SK-N-SH (cell line): ENCODE data around the gene MEF2D. TPM values are rescaled to one million over a fixed set of nuclear protein-coding genes. Genes with fewer than 3 reads are reported as not detected.

Source experiments
- CTCF ChIA-PET: fragments of 300-600, 350-600 bp; formaldehyde crosslinking; extraction: SDS; loops from one replicate; lab custom pipeline; 2021; lab: Yijun Ruan, JAX
- POLR2A ChIA-PET: fragments of 350-600 bp; sonication (Branson Sonifier 250); formaldehyde crosslinking; extraction: SDS; loops from one replicate; lab custom pipeline; 2020; ENCODE audit warnings: antibody characterized with exemption, inconsistent platforms; lab: Yijun Ruan, JAX
- DNase-seq: peaks from one replicate; pipeline ENCODE4 v3.0.0; 2012
- H2AFZ ChIP-seq: fragments of 200-600 bp; sonication (generic); 2 replicates; pipeline ENCODE4 v1.8.1; 2016; ENCODE audit warnings: antibody characterized with exemption, mild to moderate bottlenecking, low read depth
- H3F3A ChIP-seq: fragments of 200-600 bp; sonication (generic); replicated peaks from 2 replicates; pipeline ENCODE3; 2016; ENCODE audit warnings: antibody characterized with exemption, mild to moderate bottlenecking; ENCODE audit not compliant: insufficient read depth
- H3K27ac ChIP-seq, 2 experiments: fragments of 200-500 bp in 1 of 2; fragments of 200-600 bp in 1 of 2; sonication (Bioruptor generic) in 1 of 2; sonication (generic), shearing (Covaris generic) in 1 of 2; 2 replicates each; pipeline versions ENCODE4 v1.5.1 to v1.6.1; 2014 to 2016; ENCODE audit warnings: low read depth in 2 of 2, inconsistent platforms in 1 of 2, low read length in 1 of 2, mild to moderate bottlenecking in 1 of 2, mixed read lengths in 1 of 2
- H3K27me3 ChIP-seq: fragments of 200-600 bp; sonication (generic), shearing (Covaris generic); 2 replicates; pipeline ENCODE4 v1.6.1; 2016; ENCODE audit warnings: mixed run types; ENCODE audit not compliant: insufficient read depth
- H3K36me3 ChIP-seq, 2 experiments: fragments of 200-500 bp in 1 of 2; fragments of 200-600 bp in 1 of 2; sonication (Bioruptor generic) in 1 of 2; sonication (generic) in 1 of 2; replicated peaks in 1 of 2; 2 replicates each; pipeline versions ENCODE3 to v1.5.1; 2014 to 2016; ENCODE audit warnings: low read length in 1 of 2, mild to moderate bottlenecking in 1 of 2; ENCODE audit not compliant: insufficient read depth in 2 of 2, control insufficient read depth in 1 of 2
- H3K4me1 ChIP-seq, 2 experiments: fragments of 200-500 bp in 1 of 2; fragments of 200-600 bp in 1 of 2; sonication (Bioruptor generic) in 1 of 2; sonication (generic), shearing (Covaris generic) in 1 of 2; 2 replicates each; pipeline versions ENCODE4 v1.5.1 to v1.6.1; 2014 to 2016; ENCODE audit warnings: low read depth in 1 of 2, low read length in 1 of 2, mixed run types in 1 of 2; ENCODE audit not compliant: insufficient read depth in 2 of 2, control insufficient read depth in 1 of 2
- H3K4me2 ChIP-seq: fragments of 200-600 bp; sonication (generic), shearing (Covaris generic); 2 replicates; pipeline ENCODE4 v1.6.1; 2017; ENCODE audit warnings: mixed run types
- H3K4me3 ChIP-seq, 2 experiments: fragments of 200-500 bp in 1 of 2; fragments of 200-600 bp in 1 of 2; sonication (Bioruptor generic) in 1 of 2; sonication (generic), shearing (Covaris generic) in 1 of 2; 2 replicates each; pipeline versions ENCODE4 v1.5.1 to v1.8.1; 2014 to 2016; ENCODE audit warnings: low read depth in 2 of 2, inconsistent platforms in 1 of 2, low read length in 1 of 2, mild to moderate bottlenecking in 1 of 2, mixed read lengths in 1 of 2, moderate library complexity in 1 of 2
- H3K79me2 ChIP-seq: fragments of 200-600 bp; sonication (generic); 2 replicates; pipeline ENCODE4 v1.8.1; 2017; ENCODE audit warnings: mild to moderate bottlenecking; ENCODE audit not compliant: insufficient read depth
- H3K9ac ChIP-seq: fragments of 200-600 bp; sonication (generic); 2 replicates; pipeline ENCODE4 v1.6.1; 2017; ENCODE audit warnings: mixed run types
- H3K9me2 ChIP-seq: fragments of 200-600 bp; sonication (generic); 2 replicates; pipeline ENCODE4 v1.6.1; 2017; ENCODE audit warnings: mixed run types
- H3K9me3 ChIP-seq: fragments of 200-600 bp; sonication (generic); 2 replicates; pipeline ENCODE4 v1.6.1; 2017; ENCODE audit warnings: mixed run types, mild to moderate bottlenecking, moderate library complexity
- H4K20me1 ChIP-seq: fragments of 200-600 bp; sonication (generic); 2 replicates; pipeline ENCODE4 v1.6.1; 2017; ENCODE audit warnings: mild to moderate bottlenecking, mixed run types; ENCODE audit not compliant: insufficient read depth
- ELF1 ChIP-seq: IDR thresholded peaks from 2 replicates; pipeline ENCODE4 v1.4.0; 2012
- EZH2phosphoT487 ChIP-seq: fragments of 200-600 bp; sonication (generic); IDR thresholded peaks from 2 replicates; pipeline ENCODE4 v1.6.1; 2017; ENCODE audit warnings: low read depth, mixed run types, mild to moderate bottlenecking, antibody characterized with exemption, moderate library complexity, borderline replicate concordance
- FOSL2 ChIP-seq: IDR thresholded peaks from 2 replicates; pipeline ENCODE4 v1.4.0; 2012; ENCODE audit warnings: low read depth, mild to moderate bottlenecking, moderate library complexity, borderline replicate concordance
- NFIC ChIP-seq: IDR thresholded peaks from 2 replicates; pipeline ENCODE4 v1.4.0; 2012; ENCODE audit warnings: borderline replicate concordance
- NRF1 ChIP-seq: IDR thresholded peaks from 2 replicates; pipeline ENCODE4 v1.6.1; 2012; ENCODE audit warnings: low read depth, mild to moderate bottlenecking, low read length
- TAF1 ChIP-seq: IDR thresholded peaks from 2 replicates; pipeline ENCODE4 v1.6.1; 2012; ENCODE audit warnings: low read depth, mild to moderate bottlenecking, low read length, moderate library complexity, borderline replicate concordance
- TCF12 ChIP-seq: IDR thresholded peaks from 2 replicates; pipeline ENCODE4 v1.4.0; 2012
- WGBS: methylation state at CpG from one replicate; pipeline ENCODE4 v1.1.6; 2017; ENCODE audit warnings: low lambda C conversion rate; 5-methylcytosine and 5-hydroxymethylcytosine counted together
- polyA plus RNA-seq, 3 experiments: library from polyadenylated mRNA; depleted of rRNA; stranded (reverse); fragments of >200 nt; gene quantifications; 2 replicates each; pipeline ENCODE4 v1.2.3, GENCODE V29; 2012
- TF ChIP-seq, protein P1 (sequence below): fragments of 200-600 bp; sonication (generic); IDR thresholded peaks from 2 replicates; pipeline ENCODE4 v1.6.1; 2017; ENCODE audit warnings: antibody characterized with exemption, mild to moderate bottlenecking, moderate library complexity
- TF ChIP-seq, protein P2 (sequence below): fragments of 150-350 bp; IDR thresholded peaks from 2 replicates; pipeline ENCODE4 v1.6.1; 2016; ENCODE audit warnings: mild to moderate bottlenecking, low read depth, low read length
- TF ChIP-seq, protein P3 (sequence below): fragments of 150-350 bp; IDR thresholded peaks from 2 replicates; pipeline ENCODE4 v1.6.1; 2017; ENCODE audit warnings: antibody characterized with exemption, low read length, low read depth, borderline replicate concordance
- TF ChIP-seq, protein P4 (sequence below): IDR thresholded peaks from 2 replicates; pipeline ENCODE4 v1.6.1; 2012; ENCODE audit warnings: mild to moderate bottlenecking, low read depth, low read length, moderate library complexity
- TF ChIP-seq, protein P5 (sequence below): IDR thresholded peaks from 2 replicates; pipeline ENCODE4 v1.4.0; 2012; ENCODE audit warnings: low read depth

MEF2D gene
- polyA plus RNA-seq, 1 of the 3 experiments (the other 2 are of a cell fraction): 14.3 TPM

DNA sequence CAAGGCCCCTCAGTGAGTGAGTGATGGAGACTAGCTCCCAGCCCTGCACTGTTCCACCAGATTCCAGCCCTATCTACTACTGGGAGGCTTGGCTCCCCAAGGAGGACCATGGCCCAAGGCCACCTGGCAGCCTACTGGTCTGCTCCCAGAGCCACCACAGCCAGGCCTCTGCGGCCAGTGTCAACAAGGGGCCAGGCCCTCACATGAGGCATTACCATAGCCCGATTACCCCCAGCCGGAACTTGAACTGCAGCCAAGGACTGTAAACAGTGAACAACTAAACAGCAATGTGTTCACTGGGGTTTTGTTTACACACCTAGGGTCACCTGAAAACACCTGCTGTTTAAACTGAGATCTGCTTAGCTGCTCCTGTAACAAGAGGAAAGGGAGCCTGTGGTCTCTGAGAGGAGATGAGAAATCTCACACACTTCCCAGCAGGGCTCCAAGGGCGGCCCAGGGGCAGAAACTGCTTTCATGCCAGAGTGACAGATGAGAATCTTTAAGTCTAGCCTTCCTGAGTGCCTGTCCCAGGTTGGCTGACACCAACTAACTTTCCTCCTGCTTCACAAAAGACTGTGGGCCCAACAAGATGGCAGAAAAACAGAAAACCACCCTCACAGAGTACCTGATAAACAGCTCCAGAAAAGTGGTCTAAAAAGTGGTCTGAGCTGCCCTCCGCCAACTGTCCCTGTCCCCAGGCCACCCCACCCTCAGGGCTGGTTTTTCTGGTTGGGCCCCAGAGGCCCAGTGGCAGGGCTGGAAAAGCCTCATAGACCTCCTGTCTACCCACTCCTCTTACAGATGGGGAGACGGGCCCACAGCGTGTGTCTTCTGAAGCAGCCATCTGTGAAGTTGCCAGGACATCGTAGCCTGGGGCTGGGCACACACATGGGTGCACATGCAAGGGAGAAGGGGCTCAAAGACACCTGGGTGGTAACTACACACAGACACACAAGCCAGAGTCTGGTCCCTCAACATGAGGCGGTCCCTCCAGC is 28.8 kb downstream of the MEF2D start (continued):
- TF ChIP-seq, protein P1, sequence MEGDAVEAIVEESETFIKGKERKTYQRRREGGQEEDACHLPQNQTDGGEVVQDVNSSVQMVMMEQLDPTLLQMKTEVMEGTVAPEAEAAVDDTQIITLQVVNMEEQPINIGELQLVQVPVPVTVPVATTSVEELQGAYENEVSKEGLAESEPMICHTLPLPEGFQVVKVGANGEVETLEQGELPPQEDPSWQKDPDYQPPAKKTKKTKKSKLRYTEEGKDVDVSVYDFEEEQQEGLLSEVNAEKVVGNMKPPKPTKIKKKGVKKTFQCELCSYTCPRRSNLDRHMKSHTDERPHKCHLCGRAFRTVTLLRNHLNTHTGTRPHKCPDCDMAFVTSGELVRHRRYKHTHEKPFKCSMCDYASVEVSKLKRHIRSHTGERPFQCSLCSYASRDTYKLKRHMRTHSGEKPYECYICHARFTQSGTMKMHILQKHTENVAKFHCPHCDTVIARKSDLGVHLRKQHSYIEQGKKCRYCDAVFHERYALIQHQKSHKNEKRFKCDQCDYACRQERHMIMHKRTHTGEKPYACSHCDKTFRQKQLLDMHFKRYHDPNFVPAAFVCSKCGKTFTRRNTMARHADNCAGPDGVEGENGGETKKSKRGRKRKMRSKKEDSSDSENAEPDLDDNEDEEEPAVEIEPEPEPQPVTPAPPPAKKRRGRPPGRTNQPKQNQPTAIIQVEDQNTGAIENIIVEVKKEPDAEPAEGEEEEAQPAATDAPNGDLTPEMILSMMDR: no peak
- no peak for TF ChIP-seq NRF1
- TF ChIP-seq, protein P2, sequence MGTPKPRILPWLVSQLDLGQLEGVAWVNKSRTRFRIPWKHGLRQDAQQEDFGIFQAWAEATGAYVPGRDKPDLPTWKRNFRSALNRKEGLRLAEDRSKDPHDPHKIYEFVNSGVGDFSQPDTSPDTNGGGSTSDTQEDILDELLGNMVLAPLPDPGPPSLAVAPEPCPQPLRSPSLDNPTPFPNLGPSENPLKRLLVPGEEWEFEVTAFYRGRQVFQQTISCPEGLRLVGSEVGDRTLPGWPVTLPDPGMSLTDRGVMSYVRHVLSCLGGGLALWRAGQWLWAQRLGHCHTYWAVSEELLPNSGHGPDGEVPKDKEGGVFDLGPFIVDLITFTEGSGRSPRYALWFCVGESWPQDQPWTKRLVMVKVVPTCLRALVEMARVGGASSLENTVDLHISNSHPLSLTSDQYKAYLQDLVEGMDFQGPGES: no peak
- TF ChIP-seq, protein P3, sequence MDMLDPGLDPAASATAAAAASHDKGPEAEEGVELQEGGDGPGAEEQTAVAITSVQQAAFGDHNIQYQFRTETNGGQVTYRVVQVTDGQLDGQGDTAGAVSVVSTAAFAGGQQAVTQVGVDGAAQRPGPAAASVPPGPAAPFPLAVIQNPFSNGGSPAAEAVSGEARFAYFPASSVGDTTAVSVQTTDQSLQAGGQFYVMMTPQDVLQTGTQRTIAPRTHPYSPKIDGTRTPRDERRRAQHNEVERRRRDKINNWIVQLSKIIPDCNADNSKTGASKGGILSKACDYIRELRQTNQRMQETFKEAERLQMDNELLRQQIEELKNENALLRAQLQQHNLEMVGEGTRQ: no peak
- TF ChIP-seq EZH2phosphoT487: no peak
- no peak for TF ChIP-seq FOSL2
- TF ChIP-seq TAF1: no peak
- TF ChIP-seq, all 33 proteins: peak for 0

DNA sequence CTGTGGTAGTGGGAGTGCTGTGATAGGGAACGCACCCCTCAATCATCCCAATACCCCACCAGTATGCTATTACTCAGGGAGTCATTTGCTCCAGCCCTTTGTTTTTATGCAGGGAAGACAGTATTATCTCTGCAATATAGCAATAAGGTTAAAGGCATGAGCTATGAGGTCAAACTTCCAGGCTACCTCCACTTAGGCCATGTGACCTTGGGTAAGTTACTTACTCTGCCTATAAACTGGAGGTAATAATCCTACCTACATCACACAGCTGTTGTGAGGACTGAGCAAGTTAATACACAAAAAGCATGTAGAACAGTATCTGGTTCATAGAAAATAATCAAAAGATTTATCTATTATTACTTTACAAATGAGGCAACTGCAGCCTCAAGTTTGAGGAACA is 30.1 kb downstream of the MEF2D start:
- H3K4me3 ChIP-seq: no peak overlapping the region
- TF ChIP-seq NRF1 (no peak), ELF1 (no peak), TCF12 (no peak), FOSL2 (no peak), NFIC (no peak)
- TF ChIP-seq, protein P4, sequence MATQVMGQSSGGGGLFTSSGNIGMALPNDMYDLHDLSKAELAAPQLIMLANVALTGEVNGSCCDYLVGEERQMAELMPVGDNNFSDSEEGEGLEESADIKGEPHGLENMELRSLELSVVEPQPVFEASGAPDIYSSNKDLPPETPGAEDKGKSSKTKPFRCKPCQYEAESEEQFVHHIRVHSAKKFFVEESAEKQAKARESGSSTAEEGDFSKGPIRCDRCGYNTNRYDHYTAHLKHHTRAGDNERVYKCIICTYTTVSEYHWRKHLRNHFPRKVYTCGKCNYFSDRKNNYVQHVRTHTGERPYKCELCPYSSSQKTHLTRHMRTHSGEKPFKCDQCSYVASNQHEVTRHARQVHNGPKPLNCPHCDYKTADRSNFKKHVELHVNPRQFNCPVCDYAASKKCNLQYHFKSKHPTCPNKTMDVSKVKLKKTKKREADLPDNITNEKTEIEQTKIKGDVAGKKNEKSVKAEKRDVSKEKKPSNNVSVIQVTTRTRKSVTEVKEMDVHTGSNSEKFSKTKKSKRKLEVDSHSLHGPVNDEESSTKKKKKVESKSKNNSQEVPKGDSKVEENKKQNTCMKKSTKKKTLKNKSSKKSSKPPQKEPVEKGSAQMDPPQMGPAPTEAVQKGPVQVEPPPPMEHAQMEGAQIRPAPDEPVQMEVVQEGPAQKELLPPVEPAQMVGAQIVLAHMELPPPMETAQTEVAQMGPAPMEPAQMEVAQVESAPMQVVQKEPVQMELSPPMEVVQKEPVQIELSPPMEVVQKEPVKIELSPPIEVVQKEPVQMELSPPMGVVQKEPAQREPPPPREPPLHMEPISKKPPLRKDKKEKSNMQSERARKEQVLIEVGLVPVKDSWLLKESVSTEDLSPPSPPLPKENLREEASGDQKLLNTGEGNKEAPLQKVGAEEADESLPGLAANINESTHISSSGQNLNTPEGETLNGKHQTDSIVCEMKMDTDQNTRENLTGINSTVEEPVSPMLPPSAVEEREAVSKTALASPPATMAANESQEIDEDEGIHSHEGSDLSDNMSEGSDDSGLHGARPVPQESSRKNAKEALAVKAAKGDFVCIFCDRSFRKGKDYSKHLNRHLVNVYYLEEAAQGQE: no peak
- TF ChIP-seq, protein P5, sequence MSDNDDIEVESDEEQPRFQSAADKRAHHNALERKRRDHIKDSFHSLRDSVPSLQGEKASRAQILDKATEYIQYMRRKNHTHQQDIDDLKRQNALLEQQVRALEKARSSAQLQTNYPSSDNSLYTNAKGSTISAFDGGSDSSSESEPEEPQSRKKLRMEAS: no peak
- WGBS: 93% methylated on average over 1 of the region's 1 CpG
- CTCF ChIA-PET: interaction anchor here (1.0 to 5.5 kb wide), 4 partner anchors 11 to 85 kb away, joined by 3 to 25 read pairs (median 5); no protein-coding TSS in a partner anchor
- POLR2A ChIA-PET: interaction anchor here (0.7 kb wide), 1 partner anchor 139 kb away, joined by 3 read pairs; no protein-coding TSS in a partner anchor
- peaks cover 12% of the 10 kb centered on the region for H3F3A ChIP-seq
- no peaks in the 10 kb centered on the region for H3K9me2 ChIP-seq
- DNase-seq: no peak
- no peak overlapping the region for H2AFZ ChIP-seq
- peaks cover 2 to 4% of the 10 kb centered on the region in 2 experiments; a peak in 2 of 4 replicates for H3K4me1 ChIP-seq
- peaks cover 51 to 53% of the 10 kb centered on the region in 2 experiments for H3K36me3 ChIP-seq
- H3K27ac ChIP-seq: no peak overlapping the region
- peaks cover 5% of the 10 kb centered on the region; the same call in 1 of the 2 replicates for H4K20me1 ChIP-seq
- H3K4me2 ChIP-seq: no peak overlapping the region
- H3K27me3 ChIP-seq: no peaks in the 10 kb centered on the region
- peaks cover 11% of the 10 kb centered on the region for H3K79me2 ChIP-seq
- no peak overlapping the region for H3K9ac ChIP-seq
- no peaks in the 10 kb centered on the region for H3K9me3 ChIP-seq
